ES-I3 (cell line): ENCODE data around the gene GNAZ.

Source experiments
- H3K36me3 ChIP-seq: 2 replicates; pipeline ENCODE4 v1.6.1; 2013; ENCODE audit warnings: mild to moderate bottlenecking, low read length, control low read depth, moderate library complexity; ENCODE audit not compliant: insufficient read depth
- H3K4me1 ChIP-seq: 2 replicates; pipeline ENCODE4 v1.6.1; 2013; ENCODE audit warnings: mild to moderate bottlenecking, control low read depth, low read length; ENCODE audit not compliant: insufficient read depth
- H3K9ac ChIP-seq: 2 replicates; pipeline ENCODE4 v1.6.1; 2013; ENCODE audit warnings: low read depth, mild to moderate bottlenecking, low read length, moderate library complexity
- H3K9me3 ChIP-seq: 2 replicates; pipeline ENCODE4 v1.6.1; 2013; ENCODE audit warnings: mild to moderate bottlenecking, low read length, moderate library complexity; ENCODE audit not compliant: control insufficient read depth, insufficient read depth

Gene GNAZ

DNA sequence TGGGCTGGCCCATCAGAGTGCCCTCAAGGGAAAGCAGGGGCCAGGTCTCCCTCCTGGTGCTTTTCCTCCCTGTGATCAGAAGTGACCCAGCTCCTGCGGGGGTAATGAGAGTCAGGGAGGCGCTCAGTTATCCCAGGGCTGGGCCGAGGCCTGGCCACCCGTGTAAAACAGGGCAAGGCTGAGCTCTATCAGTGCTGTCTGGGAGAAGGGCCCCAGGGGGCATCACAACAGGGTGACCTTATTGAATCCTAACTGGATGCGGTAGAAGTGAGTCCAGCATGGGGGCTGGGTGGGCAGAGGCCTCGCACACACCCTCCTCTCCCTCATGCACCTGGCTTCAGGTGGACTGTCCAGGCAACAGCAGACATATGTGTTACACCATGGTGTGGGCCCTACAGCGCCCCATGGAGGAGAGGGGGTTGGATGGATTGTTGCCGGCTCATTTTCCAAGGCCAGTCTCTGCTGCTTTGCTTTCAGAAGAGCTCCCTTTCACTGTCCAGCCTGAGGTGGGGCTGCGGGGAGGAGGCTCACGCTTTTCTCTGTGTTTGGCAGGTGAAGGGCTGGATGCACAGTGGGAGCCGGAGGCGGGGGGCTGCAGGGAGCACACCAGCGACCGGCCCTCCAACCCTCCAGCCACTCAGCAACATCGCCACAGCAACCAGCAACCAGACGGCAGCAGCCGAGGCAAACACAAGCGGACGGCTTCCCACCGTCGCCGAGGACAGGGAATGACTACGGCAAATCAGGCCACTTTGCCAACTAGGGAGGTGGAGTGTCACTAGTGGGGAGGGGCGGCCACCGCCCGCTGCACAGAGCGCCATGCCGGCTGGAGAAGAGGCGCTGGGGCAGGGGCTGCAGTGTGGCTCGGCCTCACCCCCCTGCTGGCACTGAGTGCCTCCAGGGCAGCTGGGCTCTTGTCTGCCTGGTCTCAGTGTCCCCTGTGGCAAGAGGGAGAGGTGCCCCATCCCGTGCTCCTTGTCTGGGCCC lies 24.7 kb downstream of the GNAZ start:
- no peaks in the 10 kb centered on the region for H3K36me3 ChIP-seq
- H3K4me1 ChIP-seq: no peaks in the 10 kb centered on the region
- H3K9ac ChIP-seq: no peak overlapping the region

DNA sequence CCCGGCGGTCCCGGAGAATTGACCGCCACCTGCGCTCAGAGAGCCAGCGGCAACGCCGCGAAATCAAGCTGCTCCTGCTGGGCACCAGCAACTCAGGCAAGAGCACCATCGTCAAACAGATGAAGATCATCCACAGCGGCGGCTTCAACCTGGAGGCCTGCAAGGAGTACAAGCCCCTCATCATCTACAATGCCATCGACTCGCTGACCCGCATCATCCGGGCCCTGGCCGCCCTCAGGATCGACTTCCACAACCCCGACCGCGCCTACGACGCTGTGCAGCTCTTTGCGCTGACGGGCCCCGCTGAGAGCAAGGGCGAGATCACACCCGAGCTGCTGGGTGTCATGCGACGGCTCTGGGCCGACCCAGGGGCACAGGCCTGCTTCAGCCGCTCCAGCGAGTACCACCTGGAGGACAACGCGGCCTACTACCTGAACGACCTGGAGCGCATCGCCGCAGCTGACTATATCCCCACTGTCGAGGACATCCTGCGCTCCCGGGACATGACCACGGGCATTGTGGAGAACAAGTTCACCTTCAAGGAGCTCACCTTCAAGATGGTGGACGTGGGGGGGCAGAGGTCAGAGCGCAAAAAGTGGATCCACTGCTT lies 25.5 kb downstream of the GNAZ start:
- Histone ChIP-seq H3K4me1 (no peaks in the 10 kb centered on the region), H3K9ac (no peak overlapping the region), H3K36me3 (no peaks in the 10 kb centered on the region), H3K9me3 (no peaks in the 10 kb centered on the region)

More for the DNA sequence above, 24.7 kb downstream of the GNAZ start:
- H3K9me3 ChIP-seq: no peaks in the 10 kb centered on the region

DNA sequence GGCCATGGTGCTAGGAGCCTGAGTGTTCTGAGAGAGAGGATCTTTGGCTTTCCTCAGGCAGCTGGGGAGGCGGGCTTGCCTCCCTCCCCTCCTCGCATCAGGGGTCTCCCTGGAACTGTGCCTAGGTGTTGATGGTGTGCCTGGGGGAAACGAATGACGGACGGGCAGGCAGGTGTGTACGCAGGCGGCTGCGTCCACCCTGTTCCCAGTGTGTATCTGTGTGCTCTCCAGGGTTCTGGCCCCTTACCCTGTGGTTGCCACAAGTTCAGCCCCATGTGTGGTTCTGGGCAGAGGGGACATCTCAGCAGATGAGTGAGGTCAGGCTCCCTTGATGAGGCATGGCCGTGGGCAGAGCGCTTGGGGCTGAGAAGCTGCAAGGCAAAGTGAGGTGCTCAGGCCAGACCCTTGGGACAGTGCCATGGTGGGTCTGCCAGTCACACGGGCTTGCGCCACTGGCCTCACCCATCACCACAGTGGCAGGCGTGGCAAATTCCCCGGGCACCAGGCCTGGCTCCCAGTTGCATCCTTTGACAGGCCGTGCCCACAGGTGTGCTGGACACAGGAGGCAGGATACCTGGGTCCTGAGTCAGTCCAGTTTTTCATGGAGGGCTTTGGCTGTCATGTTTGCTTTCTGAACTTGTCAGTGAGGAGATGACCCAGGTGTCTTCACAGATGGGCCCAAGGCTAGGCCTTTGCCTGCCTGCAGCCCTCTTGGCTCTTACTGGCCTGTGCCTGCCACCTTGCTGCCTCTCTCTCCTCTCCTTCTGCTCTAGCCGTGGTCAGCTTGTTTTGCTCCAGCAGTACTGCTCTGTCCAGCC lies 27.3 kb downstream of the GNAZ start:
- Histone ChIP-seq H3K36me3 (no peaks in the 10 kb centered on the region), H3K4me1 (no peaks in the 10 kb centered on the region), H3K9ac (no peak overlapping the region), H3K9me3 (no peaks in the 10 kb centered on the region)

DNA sequence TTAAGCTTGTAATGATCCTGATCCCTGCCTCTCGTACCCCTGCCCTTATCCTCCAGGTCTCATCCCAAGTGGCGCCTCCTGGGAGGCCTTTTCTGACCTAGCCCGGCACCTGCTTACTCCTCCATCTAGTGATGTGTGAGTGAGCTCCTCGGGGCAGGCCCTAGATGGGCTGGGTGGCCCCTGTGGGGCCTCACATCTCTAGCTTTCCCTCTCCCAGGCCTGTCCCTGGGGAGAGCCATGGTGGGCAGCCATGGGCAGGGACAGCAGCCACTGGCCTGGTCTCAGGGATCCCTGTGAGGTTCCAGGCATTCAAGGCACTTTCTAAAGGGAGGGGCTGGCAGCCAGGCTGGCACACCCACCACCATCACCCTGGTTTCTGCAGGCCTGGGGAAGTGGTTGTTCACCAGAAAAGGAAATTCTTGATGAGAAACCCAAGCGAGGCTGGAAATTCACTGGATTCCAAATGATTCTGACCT lies 27.9 kb downstream of the GNAZ start:
- Histone ChIP-seq H3K4me1 (no peaks in the 10 kb centered on the region), H3K9ac (no peak overlapping the region)

DNA sequence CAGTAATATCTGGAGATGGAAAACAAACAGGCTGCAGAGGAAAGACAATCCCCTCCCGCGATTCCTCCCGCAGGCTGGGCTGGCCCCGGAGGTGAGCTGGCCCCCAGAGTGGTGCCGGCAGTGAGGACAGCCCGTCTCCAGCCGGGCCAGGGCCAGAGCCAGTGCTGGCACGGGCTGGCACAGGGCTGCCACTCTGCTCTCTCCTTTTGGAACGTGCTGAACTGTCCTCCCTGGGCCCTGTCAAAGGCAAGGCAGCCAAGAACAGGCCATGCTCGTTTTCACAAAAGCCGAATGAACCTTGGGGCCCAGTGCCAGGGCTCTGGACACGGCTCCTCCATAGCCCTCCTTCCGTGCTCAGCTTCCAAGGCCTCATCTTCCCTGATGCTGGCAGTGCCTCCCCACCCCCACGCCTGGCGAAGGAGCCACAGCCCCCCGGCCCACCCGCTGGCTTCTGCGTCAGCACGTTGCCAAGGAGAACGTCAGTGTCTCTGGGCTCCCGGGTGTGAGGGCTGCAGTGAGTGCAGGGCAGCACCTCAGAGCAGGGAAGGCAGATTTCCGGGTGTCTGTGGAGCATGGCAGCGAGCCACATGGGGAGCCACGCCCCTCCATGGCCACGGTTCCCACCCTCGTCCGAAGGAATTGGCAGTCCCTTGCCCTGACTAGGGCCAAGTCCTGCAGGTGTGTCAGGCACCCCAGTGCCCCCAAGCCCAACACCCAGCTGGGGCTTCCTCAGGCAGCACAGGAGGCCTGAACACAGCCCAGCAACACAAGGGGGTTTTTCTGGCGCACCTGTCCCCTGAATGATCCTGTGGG lies 28.6 kb downstream of the GNAZ start:
- Histone ChIP-seq H3K9ac (no peak overlapping the region), H3K36me3 (no peaks in the 10 kb centered on the region), H3K9me3 (no peaks in the 10 kb centered on the region), H3K4me1 (no peaks in the 10 kb centered on the region)

More for the DNA sequence above, 27.9 kb downstream of the GNAZ start:
- Histone ChIP-seq H3K9me3 (no peaks in the 10 kb centered on the region), H3K36me3 (no peaks in the 10 kb centered on the region)

DNA sequence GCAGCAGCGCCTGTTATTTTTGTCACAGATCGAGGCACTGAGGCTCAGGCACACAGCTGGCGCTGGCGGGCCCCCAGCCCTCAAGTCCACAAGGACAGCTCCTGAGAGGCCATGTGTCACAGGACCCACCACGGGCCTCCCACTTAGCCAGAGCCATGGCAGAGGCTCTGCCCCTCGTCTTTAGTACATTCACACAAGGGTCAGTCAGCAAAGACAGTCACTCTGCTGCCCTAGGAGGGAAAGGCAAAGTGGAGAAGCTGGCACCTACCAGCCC lies 29.1 kb downstream of the GNAZ start:
- Histone ChIP-seq H3K36me3 (no peaks in the 10 kb centered on the region), H3K9me3 (no peaks in the 10 kb centered on the region), H3K4me1 (no peaks in the 10 kb centered on the region), H3K9ac (no peak overlapping the region)

DNA sequence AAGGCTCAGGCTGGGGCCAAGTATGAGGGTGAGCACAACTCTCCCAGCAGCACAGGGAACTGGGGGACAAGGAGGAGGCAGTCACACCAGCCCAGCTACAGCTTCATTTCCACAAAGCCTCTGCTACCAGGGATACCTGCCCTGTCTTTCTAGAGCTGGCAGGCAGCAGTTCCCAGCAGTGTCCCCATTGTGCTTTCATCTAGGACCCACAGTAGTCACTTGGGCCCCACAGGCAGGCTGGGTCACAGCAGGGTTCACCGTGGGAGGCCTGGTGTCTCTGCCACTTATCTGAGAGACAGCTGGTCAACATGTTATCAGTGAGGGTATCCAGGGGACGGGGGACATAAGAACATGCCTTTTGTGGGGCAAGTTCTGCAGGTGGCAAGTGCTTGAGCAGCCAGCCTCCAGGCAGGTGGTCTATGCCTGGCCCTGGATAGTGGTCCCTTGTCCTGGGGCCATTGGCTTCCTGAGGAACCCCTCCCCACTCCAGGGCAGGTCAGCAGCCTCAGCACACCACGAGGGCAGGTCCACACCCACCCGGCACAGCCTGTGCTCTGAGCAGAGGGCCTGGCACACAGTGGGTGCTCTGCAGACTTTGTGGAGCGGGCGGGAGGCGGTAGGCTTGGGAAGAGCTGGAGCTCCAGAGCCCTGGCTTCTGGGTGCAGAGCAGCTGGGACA lies 29.9 kb downstream of the GNAZ start:
- Histone ChIP-seq H3K9ac (no peak overlapping the region), H3K9me3 (no peaks in the 10 kb centered on the region), H3K4me1 (no peaks in the 10 kb centered on the region), H3K36me3 (no peaks in the 10 kb centered on the region)

DNA sequence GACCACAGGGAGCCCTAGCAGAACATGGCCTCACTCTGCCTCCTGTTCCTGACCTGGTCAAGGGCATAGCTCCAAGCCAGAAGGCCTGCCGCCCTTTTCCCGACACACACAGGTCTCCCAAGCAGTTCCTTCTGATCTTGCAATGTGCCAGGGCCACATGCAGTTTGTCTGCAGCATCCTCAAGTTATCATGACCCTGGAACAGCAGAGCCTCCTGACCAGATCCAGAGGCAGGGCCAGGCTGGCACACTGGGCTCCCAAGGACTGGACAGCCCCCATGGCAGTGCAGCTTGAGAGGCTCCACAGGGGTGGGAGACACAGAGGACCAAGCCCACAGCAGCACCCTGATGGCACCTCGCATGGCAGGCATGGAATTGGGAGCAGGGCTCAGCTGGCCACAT lies 31.2 kb downstream of the GNAZ start:
- Histone ChIP-seq H3K9me3 (no peaks in the 10 kb centered on the region), H3K9ac (no peak overlapping the region), H3K36me3 (no peaks in the 10 kb centered on the region), H3K4me1 (no peaks in the 10 kb centered on the region)

DNA sequence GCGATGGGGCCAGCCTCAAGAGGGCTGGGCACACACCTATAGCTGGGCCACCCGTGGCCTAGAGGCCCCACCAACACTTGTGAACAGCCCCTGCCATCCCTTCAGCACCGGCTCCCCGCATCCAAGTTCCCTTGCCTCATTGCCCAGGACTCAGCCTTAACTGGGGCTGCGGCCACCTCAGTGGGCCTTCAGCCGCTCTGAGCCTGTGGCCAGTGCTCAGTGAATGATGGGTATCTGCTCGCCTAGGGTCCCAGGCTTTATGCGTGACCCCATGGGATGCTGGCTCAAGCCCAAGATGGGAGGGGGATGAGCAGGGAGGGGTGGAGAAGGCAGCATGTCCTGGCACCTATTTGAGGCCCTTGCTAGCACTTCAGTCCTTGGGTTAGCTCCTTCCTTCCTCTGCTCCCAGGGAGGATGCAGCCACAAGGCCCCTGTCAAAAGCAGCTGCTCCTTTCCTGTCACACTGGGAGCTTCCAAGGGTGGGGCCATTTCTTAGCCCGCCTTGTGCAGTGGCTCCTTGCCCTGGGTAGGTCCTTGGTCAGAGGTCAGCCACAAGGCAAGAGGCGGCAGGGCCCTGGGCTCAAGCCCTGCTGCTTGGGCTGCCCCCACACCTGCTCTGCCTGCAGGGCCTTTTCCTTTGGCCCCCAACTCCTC lies 31.8 kb downstream of the GNAZ start:
- Histone ChIP-seq H3K9me3 (no peaks in the 10 kb centered on the region), H3K9ac (no peak overlapping the region), H3K4me1 (no peaks in the 10 kb centered on the region), H3K36me3 (no peaks in the 10 kb centered on the region)

DNA sequence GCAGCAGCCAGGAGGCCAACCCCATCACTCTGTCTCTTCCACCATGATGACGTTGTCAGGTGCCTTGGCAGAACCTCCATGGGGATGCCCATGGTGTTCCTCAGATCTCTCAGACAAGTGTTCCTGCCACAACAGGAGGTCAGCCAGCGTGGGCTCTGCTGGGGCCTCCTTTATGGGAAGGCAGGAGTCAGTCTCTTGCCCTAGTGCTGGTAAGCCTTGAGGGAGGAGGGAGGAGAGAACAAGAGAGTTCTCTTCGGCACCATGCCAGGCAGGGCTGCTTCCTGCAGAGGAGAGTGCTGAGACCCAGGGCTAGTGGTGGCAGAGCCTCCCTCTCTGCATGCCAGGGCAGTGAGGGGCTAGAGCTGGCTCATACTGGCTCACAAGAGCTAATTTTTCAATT lies 32.5 kb downstream of the GNAZ start:
- no peak overlapping the region for H3K9ac ChIP-seq
- H3K4me1 ChIP-seq: no peaks in the 10 kb centered on the region
- no peaks in the 10 kb centered on the region for H3K36me3 ChIP-seq
- no peaks in the 10 kb centered on the region for H3K9me3 ChIP-seq

DNA sequence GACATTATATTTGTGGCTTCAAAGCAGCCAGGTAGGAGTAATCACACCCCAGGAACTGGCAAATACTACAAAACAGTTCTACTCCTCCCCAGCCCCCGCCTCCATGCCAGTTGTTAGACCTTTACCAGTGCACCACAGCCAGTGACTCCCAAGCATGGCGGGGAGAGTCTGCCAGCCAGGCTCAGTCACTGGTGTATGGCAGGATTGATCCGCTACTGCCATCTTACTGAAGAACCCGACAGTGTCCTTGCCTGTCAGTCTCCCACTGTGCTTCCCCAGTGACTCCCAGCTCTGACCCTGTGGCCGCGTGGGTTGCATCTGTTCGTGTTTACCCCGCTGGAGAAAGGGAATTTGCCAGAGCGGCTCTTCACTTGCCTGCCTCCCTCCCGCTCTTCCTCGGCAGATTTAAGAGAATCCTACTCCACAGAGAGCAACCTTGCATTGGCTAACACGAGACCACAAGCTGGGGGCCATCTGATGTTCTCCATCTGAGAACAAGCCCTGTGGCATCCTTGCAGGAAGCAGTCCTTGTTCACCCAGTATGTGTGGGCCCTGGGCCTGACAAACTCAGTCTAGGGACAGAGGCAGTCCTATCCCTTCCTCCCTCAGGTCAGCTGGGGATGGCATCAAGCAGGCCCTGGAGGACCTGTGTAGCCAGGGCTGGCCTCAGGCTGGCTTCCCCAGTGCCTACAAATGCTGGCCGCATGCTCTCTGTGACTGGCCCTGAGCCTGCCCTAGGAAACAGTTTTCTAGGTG lies 33.1 kb downstream of the GNAZ start:
- H3K36me3 ChIP-seq: no peaks in the 10 kb centered on the region
- no peaks in the 10 kb centered on the region for H3K9me3 ChIP-seq
- no peak overlapping the region for H3K9ac ChIP-seq
- no peaks in the 10 kb centered on the region for H3K4me1 ChIP-seq

DNA sequence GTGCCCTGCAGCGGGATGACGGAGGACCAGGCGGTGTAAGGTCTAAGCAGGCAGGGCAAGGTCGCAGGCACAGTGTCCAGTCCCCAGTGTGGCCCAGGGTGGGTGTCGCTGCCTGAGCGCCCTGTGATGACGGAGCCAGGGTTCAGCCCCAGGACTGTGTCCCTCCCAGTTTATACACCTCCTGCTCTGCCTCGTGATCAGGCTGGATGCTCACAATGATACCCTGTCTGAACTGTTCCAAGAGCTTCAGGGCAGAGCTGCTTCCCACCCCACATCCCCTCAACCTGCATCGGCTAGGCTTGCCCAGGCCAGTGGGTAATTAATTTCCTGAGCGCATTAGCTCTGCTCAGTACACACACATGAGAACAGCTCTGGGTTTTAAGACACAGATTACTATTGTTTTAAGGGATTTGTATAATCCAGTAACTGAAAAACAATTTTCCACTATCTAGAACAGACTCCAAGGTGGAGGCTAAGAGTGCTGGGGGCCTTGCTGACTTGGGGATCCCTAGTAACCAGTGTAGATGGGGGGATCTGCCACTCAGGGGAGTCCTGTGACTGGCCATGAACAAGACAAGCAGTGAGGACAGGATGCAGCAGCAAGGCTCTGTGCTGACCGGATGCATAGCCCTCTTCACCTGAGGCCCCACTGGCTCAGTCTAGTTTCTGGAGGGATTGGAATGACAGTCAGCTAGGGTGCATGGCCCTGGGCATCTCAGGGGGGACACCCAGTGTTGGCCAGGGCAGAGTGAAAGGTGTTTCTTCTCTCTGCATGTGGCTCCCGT lies 34.1 kb downstream of the GNAZ start:
- Histone ChIP-seq H3K9ac (no peak overlapping the region), H3K36me3 (no peaks in the 10 kb centered on the region), H3K4me1 (no peaks in the 10 kb centered on the region), H3K9me3 (no peaks in the 10 kb centered on the region)
